NCI-H1436 treated with DMSO at 0.1 percent for 48 hours (cell line): ENCODE measurements around the gene PTPRN2.
"Not testable (repeated sequence)": the region's sequence is repeated elsewhere in the genome, so short reads cannot be mapped to it uniquely, and the experiment has no call there.

Experiments used
- DNase-seq: peaks from one replicate; lab custom pipeline; 2025; lab: John Stamatoyannopoulos, UW

The PTPRN2 gene

DNA sequence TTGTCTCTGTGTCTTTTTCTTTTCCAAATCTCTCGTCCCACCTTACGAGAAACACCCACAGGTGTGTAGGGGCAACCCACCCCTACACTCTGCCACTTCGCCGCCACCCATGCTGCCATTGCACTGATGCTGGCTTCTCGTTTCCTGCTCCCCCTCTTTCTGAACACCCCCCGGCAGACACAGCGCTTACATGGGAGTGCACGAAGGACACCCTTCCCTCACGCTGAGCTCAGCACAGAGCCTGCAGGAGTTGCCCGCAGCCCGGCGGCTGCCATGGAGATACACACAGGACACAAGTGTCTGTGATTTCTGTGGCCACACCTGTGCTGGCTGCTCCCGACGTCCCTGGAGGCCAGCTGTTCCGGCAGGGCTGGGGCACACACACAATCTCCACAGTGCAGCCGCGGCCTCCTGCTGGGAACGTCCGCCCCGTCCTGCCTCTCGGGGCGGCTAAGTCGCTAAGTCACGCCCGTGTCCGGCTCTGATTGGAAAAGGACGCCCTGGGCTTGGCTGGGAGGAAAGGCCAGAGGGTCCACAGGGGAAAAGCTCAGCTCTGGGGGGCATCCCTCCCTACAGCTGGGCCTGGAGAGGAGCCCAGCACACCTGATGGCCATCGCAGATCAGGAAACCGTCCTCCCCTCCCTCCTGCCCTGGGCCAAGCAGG lies 349.8 kb downstream of the PTPRN2 start:
- no peak for DNase-seq

DNA sequence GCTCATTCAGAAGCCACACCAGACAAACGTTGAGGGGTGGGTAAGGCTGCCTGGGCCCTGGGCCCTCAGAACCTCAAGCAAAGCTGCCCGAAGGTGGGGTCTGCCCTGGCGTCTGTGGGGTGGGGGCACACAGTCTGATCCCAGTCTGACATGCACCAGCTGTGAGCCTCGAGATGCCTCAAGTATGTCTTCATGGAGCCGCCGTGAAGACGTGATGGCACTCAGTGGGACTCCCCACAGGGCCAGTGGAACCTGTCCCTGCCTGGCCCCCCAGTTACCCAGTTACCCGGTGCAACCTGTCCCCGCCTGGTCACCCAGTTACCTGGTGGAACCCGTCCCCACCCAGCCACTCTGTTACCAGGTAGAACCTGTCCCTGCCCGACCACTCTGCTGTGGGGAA lies 351.2 kb downstream of the PTPRN2 start:
- no peak for DNase-seq

DNA sequence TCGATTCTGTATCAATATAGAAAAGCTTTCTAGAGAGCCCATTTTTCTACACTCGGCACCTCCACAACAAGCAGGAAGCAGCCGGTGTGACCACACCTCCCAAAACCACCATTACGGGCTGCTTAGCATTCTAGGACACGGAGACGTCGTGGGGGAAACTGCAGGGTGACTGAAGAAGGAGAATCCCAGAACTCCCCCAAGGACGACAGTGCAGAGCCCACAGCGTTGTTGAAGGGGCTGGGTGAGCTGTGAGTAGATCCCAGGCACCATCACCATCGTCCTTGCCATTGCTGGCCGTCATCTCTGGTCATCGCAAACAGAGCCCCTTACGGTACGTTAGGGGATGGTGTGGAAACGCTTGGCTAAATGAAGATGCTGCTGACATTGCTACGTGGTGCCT lies 351.8 kb downstream of the PTPRN2 start:
- DNase-seq: no peak

DNA sequence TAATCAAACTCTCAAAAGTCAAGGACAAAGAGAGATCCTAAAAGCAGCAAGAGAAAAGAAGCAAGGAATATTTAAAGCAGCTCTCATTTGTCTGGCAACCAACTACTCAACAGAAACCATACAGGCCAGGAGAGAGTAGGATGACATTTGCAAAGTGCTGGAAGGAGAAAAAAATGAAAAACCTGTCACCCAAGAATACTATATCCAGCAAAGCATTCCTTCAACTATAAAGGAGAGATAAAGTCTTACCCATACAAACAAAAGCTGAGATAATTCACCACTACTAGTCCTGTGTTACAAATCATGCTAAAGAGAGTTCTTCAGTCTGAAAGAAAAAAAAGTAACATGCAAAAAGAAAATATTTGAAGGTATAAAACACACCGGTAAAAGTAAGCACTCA lies 357.7 kb downstream of the PTPRN2 start:
- no peak for DNase-seq

DNA sequence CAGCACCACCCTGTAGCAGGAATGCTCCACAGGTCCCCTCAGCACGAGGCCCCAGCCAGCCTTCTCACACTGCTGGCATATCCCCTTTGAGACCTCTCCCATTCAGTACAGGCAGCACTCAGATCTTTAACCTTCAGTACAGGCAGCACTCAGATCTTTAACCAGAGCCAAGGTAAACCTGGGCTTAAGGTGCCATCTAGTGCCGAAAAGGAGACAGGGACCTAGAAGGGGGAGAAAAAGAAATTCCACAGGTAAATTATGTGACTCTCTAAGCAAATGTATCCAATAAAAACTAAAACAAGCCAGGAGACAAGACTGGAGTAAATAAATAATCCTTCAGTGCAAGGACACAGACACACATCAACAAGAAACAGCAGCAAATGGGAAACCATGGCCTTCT lies 358.6 kb downstream of the PTPRN2 start:
- DNase-seq: no peak

DNA sequence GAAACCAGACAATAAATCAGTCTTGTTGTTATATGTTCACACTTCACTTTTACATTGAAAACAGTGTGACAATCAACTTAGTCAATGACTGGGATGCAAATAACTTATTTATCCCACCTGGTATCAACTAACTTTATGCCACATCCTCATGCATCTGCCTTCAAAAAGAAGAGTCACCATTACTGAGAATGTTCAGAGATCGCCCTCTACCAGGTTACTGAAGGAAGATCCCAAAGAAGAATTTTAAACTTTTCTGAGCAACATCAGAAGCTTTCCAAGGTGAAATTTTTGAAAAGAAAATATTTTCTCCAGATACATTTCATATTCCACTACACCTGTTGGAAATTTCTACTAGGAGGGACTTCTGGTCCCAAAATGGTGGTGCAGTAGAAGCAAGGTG lies 359.5 kb downstream of the PTPRN2 start:
- DNase-seq: no peak

DNA sequence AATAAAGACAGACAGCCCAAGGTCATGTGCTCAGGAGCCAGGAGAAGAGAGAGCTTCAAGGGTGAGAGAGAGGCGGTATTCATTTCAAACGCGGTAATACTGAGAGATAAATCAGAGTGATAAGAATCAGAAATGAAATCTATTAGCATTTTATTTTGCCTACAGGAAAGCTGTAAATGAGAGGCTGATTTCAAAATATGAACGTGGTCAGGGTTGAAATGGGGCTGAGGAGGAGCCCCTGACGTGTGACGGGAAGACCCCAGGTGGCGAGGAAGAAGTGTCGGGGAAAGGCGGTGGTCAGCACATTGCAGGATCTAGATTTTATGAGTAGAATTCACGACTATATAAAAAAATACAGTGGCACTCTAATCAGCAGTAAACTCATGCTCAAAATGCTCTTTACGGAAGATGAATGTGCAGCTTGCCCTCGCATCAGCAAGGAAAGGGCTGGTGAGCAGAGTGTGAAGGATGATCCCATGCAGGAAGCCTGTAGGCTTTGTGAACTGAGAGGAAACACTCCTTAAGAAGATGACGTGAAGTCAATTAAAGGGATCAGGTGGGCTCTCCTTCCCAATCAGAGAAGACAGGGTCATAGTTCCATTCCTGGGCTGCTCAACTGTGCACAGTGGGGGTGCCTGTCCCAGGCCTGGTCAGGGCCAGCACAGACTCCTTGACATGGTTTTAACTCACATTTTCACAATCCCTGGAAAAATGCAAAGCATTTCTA lies 360.2 kb downstream of the PTPRN2 start:
- DNase-seq: no peak

DNA sequence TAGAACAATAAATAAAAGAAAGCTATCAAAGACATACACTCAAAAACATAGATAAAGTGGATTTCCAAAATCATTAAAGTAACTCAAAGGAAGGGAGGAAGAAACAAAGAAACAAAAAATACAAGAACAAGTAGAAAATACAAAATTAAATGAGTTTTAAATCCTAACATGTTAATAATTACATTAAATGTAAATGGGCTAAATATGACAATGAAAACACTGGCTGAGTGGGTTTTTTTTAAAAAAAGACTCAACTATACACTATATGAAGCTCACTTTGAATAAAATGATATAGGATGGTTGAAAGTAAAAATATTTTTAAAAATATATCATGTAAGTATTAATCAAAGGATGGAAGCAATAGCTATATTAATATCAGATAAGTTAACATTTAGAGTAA lies 371.4 kb downstream of the PTPRN2 start:
- no peak for DNase-seq

DNA sequence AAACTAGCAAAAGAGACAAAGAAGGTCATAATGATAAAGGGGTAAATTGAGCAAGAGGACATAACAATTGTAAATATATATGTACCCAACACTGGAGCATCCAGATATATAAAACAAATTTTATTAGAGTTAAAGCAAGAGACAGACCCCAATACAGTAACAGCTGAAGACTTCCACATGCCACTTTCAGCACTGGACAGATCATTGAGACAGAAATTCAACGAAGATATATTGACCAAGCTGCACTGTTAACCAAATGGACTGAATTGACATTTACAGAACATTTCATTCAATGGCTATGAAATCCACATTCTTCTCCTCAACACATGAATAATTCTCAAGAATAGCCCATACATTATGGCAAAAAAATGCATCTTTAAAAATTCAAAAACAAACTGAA lies 378.2 kb downstream of the PTPRN2 start:
- DNase-seq: no peak

DNA sequence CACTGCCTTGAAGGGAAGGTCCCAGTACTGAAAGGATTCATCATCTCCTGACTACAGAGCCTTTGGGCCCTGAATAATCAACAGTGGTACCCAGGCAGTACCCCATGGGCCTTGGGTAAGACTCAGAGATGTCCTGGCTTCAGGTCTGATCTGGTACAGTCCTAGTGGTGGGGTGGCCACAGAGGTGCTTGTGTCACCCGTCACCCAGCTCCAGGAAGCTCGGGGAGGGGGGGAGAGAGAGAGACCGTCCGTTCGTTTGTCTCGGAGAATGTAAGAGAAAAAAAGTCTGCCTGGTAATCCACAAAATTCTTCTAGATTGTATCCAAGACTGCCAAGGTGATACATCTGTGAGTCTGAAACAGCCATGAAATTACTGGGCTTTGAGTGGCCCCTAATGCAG lies 381.3 kb downstream of the PTPRN2 start:
- no peak for DNase-seq

DNA sequence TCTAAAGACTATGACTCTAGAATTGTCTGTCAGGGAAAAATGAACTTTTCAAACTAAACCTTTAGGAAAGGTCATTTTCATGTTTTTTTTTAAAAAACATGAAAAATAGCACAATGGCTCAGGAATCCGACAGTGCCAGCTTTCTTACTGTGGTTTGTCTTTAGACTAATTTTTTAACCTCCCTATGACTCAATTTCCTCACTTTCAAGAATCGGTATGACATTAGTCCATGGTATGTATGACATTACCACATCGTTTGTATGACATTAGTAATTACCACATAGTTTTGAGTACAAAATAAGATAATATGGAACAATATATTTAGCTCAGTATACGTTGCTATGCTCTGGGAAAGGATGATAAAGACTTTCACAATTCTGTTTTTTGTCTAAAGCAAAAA lies 383.2 kb downstream of the PTPRN2 start:
- no peak for DNase-seq

DNA sequence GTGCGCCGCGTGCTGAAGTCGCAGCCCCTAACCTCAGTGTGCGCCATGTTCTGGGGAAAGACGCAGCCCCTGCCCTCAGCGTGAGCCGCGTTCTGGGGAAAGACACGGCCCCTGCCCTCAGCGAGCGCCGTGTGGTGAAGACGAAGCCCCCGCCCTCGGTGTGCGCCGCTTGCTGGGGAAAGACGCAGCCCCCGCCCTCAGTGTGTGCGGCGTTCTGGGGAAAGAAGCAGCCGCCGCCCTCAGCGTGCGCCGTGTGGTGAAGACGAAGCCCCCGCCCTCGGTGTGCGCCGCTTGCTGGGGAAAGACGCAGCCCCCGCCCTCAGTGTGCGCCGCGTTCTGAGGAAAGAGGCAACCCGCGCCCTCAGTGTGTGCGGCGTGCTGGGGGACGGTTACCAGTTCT lies 383.7 kb downstream of the PTPRN2 start:
- DNase-seq: not testable (repeated sequence)

DNA sequence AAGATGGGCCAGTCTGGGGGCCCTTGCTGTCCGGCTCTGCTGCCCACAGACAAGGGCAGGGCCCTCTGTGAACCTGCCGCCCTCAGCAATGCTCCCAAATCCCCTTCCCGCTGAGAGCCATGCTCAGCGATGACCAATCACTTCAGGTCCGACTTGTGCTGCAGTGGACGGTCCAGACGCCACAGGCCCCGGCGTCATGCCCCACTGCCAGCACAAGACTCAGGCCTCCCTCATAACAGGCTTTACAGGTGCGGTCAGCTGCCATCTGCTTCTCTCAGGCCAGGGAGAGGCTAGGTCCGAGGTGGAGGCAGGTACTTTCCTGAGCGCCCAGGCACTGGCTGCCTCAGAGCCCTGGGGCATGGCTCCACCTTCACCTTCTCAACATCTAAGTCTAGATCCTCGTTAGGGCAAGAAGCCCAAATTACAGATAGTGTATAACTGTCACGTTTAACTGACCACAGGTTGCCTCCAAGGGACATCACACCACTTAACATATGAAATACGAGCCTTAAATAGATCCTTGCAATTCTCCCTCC lies 393.2 kb downstream of the PTPRN2 start:
- DNase-seq: no peak

DNA sequence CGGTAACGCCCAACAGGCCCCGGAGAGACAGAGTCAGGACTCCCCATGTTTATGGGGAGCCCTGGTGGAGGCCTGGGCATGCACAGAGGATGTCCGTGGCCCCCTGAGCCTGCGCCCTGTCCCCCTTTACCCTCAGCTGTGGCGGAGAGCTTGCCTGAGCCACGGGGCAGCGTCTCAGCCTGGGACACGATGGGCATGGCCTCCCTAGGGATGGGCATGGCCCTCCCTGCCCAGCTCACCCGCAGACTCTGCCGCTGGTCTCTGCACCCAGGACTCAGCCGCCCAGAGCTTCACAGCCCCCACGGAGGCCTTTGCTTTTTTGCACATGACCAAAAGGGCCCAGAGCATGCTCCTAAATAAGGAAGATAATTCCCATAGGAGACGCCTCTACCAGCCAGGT lies 394.2 kb downstream of the PTPRN2 start:
- DNase-seq: no peak

DNA sequence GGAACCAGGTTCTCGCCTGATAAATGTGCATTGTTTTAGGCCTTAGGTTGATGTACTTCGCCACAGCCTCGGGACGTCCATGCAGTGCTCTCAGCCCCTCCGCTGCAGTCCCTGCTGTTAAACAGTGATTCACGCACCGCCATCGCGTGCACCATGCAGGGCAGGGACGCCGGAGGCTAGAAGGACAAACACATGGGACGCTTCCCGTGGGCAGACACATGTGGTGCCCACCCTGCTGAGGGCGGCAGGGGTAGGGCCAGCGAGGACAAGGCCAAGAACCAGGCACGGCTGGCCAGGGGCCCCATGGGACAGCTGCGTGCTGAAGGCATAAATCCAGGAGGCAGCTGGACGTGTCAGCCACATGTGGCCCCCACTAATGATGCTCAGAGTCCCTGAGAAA lies 394.7 kb downstream of the PTPRN2 start:
- DNase-seq: no peak

DNA sequence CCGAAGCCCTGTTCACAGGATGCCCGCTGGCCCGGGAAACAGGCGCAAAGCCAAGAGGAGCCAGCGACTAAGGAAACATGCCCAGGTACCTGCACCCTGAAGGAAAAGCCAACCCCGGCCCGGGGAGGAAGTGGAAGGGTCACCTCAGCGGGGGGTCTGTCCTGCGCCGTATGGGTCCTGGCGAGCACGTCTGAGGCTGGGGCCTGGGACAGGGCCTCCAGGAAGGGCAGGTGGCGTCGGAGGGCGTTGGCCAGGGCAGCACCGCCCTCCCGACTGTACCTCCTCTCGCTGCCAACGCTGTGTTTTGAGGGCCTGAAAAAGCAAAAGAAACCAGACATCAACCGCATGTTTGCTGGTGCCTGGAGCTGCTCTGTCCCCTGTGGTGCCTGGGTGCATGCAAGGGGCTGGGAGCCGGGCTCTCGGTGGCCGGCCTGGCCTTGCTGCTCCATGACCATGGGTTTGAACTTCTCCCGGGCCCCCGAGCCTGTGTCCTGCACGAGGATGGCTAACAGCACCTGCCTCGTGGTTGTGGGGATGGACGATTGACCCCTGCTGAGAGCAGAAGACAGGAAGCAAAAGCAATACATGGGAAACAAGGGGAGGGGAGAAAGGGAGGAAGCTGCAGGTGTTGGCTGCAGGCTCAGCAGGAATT lies 395.3 kb downstream of the PTPRN2 start:
- DNase-seq: no peak

DNA sequence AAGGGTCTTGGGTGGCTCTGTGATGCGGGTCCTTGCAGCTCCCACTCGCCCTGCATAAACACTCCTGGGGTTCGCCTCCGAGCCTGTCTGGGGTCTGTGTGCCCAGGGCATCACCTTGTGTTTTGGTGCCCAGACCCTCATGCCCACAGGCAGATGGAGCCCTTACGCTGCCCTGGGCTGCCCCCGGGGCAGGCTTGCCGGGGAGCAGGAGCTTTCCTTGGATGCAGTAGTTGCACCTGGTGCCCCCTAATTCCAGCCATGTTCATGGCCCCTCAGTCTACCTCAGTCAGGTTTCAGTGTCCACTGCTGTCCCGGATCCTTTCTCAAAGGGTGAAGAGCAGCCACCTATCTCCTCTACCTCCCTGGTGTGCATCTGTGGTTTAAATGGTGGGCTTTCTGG lies 396.0 kb downstream of the PTPRN2 start:
- no peak for DNase-seq

DNA sequence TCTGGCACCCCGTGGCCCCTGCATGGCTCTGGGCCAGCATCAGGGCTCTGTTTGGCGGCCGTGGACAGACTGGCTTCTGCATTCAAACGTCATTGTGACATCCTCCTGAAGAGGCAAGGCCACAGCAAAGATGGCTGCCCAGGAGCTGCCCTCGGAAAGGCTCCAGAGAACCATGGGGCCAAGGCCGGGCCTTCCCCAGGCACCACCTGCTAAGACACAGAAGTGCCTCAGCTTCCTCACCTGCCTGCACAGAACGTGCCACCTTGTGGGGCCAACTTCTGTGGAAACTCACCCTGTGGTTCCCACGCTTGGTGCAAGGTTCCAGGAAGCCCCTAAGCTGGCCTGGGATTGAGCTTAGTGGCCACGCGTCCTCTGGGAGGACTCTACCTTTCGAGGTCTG lies 396.9 kb downstream of the PTPRN2 start:
- DNase-seq: no peak

DNA sequence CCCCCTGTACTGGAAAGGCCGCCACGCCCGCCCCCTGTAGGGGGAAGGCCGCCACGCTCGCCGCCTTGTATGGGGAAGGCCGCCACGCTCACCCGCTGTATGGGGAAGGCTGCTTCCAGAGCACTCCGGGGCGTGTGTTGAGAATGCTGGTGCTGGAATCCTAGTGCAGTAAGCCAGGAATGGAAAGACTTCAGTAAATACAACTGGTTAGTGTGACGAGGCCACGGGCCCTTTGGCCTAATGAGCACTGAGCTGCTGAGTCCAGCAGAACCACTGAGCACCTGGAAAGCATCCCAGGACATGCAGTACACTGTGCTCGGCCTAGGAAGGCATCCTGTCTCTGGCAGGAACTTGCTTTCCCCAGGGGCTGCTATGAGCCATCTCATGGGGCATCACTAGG lies 398.9 kb downstream of the PTPRN2 start:
- no peak for DNase-seq

DNA sequence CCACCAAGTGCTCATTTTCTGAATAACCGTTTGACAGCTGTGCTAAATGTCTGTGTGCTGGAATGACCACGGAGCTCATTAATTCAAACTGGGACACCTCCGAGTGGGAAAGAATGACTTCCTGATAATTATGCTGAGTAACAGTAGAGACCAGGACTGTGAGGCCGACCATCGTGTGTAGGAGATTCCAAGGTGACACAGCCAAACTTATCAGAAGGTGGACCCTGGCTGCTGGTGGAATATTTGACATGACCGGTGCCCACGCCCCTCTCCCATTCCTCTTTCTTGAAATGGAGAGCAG lies 400.0 kb downstream of the PTPRN2 start:
- DNase-seq: no peak

DNA sequence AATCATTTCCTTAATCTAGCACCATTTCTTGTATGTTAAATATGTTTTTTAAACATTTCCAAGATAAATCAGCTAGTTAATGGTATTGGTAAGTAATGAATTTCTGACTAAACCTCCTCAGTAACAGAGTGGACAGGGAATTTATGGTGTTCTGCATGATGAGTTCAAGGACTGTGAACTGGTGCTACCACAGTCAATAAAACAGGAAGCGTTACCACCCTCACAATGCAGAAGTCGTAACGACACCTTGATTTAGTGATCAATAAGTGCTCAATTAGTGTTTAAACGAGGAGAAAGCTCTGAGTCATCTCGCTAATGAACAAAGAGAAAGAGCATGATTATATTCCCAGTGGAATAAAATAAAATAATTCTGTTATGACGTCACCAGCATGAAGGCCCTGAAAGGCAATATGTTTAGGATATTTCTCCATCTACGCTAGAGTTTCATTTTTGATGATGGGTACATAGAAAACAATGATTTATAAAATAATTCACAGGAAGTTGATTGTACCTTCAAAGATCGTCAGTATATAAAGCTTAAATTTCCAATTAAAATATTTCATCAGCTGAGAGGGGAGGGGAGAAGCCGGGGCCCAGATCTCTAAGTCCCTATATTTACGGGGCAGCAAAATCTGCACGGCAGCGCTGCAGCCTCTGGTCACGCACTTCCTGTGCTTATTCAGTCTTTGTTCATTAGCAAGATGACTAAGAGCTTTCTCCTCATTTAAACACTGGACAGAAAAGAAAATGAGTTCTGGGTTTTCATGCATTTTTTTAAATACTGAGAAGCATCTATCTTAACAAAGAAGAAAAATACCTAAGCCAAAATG lies 400.5 kb downstream of the PTPRN2 start:
- DNase-seq: peak; percentile 64

DNA sequence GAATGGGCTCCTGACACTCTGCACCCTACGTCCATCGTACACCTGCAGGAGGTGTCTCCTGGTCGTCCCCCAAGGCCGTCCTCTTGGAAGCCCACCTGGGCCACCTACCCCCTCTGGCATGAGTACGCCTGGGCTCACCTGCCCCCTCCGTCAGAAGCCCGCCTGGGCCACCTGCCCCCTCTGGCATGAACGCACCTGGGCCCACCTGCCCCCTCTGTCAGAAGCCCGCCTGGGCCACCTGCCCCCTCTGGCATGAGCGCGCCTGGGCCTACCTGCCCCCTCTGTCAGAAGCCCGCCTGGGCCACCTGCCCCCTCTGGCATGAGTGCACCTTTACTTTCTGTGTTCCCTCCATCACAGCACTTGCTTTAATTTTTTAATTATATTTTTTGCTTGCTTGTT lies 401.2 kb downstream of the PTPRN2 start:
- no peak for DNase-seq

DNA sequence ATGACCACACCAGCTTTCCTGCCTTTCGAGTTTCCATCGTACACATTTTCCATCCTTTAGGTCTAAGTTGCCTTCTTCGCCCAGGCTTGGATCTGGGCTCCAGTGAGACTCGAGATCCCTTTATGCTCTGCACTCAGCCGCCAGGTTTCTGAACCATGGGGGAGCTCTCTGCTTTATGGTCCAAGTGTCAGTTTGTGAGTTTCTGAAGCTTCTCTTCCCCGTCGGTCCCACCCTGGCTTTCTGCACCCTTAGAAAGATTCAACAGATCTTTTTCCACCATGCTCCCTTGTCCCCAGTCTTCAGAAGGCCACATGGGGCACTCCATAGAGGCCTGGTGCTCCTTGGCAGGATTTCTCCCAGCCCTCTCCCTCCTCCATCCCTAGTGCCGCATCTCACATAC lies 402.0 kb downstream of the PTPRN2 start:
- no peak for DNase-seq
